Body of pancreas (tissue), 4 donors: ENCODE results near the gene PLCB1.

Source experiments
- CTCF ChIP-seq, 7 experiments: fragments of 450-650 bp in 4 of 7; fragments of 200-600 bp in 3 of 7; sonication (generic) in 3 of 7; IDR thresholded peaks; one replicate each; pipeline ENCODE4 v1.5.1; 2016 to 2019; ENCODE audit warnings: antibody characterized with exemption in 7 of 7
- POLR2A ChIP-seq, 3 donors: fragments of 450-650 bp; IDR thresholded peaks; one replicate each; pipeline ENCODE4 v1.6.1; 2016; ENCODE audit warnings: antibody characterized with exemption in 3 of 3, mild to moderate bottlenecking in 2 of 3

GRCh38 chr20:8126181-8126580, 5.9 kb upstream of the PLCB1 start:
- TF ChIP-seq CTCF (IDR thresholded peaks at IDR 0.05) (no peak), POLR2A (IDR thresholded peaks at IDR 0.05) (no peak)
